ENCODE results near the gene STAP2.

GRCh38 chr19:4371247-4372164, 32.9 kb upstream of the STAP2 start:
- TF ChIP-seq CTCF (IDR thresholded peaks at IDR 0.05) (no peak), EZH2phosphoT487 (IDR thresholded peaks at IDR 0.05) (no peak), EZH2 (IDR thresholded peaks at IDR 0.05) (no peak)

Data from neural progenitor cell (in vitro differentiated cells).